BLaER1 (cell line): ENCODE data around the gene FAR2.
A peak's percentile ranks its signal among the peaks of the same experiment; 100 is the strongest.

Experiments used
- H3K27ac ChIP-seq: shearing (Covaris generic); formaldehyde crosslinking; 2 replicates; pipeline ENCODE4 v1.8.1; 2022
- H3K27me3 ChIP-seq: shearing (Covaris generic); formaldehyde crosslinking; 2 replicates; pipeline ENCODE4 v1.8.1; 2022
- H3K36me3 ChIP-seq: shearing (Covaris generic); formaldehyde crosslinking; 2 replicates; pipeline ENCODE4 v1.8.1; 2022
- H3K4me1 ChIP-seq: shearing (Covaris generic); formaldehyde crosslinking; 2 replicates; pipeline ENCODE4 v1.8.1; 2022
- H3K4me2 ChIP-seq: shearing (Covaris generic); formaldehyde crosslinking; 2 replicates; pipeline ENCODE4 v1.8.1; 2022
- H3K4me3 ChIP-seq: shearing (Covaris generic); formaldehyde crosslinking; 2 replicates; pipeline ENCODE4 v1.8.1; 2022
- H3K9ac ChIP-seq: shearing (Covaris generic); formaldehyde crosslinking; 2 replicates; pipeline ENCODE4 v1.8.1; 2022
- H3K9me3 ChIP-seq: shearing (Covaris generic); formaldehyde crosslinking; 2 replicates; pipeline ENCODE4 v1.8.1; 2022
- H4K20me1 ChIP-seq: shearing (Covaris generic); formaldehyde crosslinking; 2 replicates; pipeline ENCODE4 v1.8.1; 2022
- Cebpa-rat ChIP-seq: shearing (Covaris generic); IDR thresholded peaks from 2 replicates; pipeline ENCODE4 v1.8.1; 2022

FAR2 gene

GRCh38 chr12:29200586-29200985, 51.5 kb downstream of the FAR2 start:
- no peaks in the 10 kb centered on the region for H3K4me1 ChIP-seq
- no peak overlapping the region for H3K4me3 ChIP-seq
- no peaks in the 10 kb centered on the region for H3K27me3 ChIP-seq
- peaks cover 9% of the 10 kb centered on the region; the same call in 1 of the 2 replicates for H3K36me3 ChIP-seq
- no peaks in the 10 kb centered on the region for H4K20me1 ChIP-seq
- H3K4me2 ChIP-seq = no peak overlapping the region
- H3K9ac ChIP-seq = no peak overlapping the region
- no peak overlapping the region for H3K27ac ChIP-seq
- TF ChIP-seq Cebpa-rat = no peak
- peaks cover 19% of the 10 kb centered on the region; the same call in 1 of the 2 replicates for H3K9me3 ChIP-seq

- Histone ChIP-seq H3K9me3 (peaks cover 19% of the 10 kb centered on the region; the same call in 1 of the 2 replicates), H3K4me2 (no peak overlapping the region), H3K4me1 (no peaks in the 10 kb centered on the region), H3K9ac (no peak overlapping the region), H3K4me3 (no peak overlapping the region), H4K20me1 (no peaks in the 10 kb centered on the region), H3K36me3 (peaks cover 9% of the 10 kb centered on the region; the same call in 1 of the 2 replicates), H3K27ac (no peak overlapping the region), H3K27me3 (no peaks in the 10 kb centered on the region)
- no peak for TF ChIP-seq Cebpa-rat
These were observed 52.2 kb downstream of the FAR2 start for GRCh38 chr12:29201296-29201695.

- Histone ChIP-seq H3K4me3 (no peak overlapping the region), H3K27me3 (no peaks in the 10 kb centered on the region), H3K27ac (no peak overlapping the region), H3K36me3 (peaks cover 9% of the 10 kb centered on the region; the same call in 1 of the 2 replicates), H3K9me3 (peaks cover 19% of the 10 kb centered on the region; the same call in 1 of the 2 replicates), H3K9ac (no peak overlapping the region), H4K20me1 (no peaks in the 10 kb centered on the region), H3K4me1 (peaks cover 2% of the 10 kb centered on the region; the same call in 1 of the 2 replicates), H3K4me2 (no peak overlapping the region)
- no peak for TF ChIP-seq Cebpa-rat
These were observed 52.7 kb downstream of the FAR2 start for GRCh38 chr12:29201746-29202145.

GRCh38 chr12:29204521-29204920, 55.4 kb downstream of the FAR2 start:
- H3K9me3 ChIP-seq = peaks cover 19% of the 10 kb centered on the region; the same call in 1 of the 2 replicates
- no peaks in the 10 kb centered on the region for H3K27me3 ChIP-seq
- H4K20me1 ChIP-seq = no peaks in the 10 kb centered on the region
- no peak overlapping the region for H3K4me2 ChIP-seq
- TF ChIP-seq Cebpa-rat = no peak
- no peak overlapping the region for H3K27ac ChIP-seq
- H3K36me3 ChIP-seq = peaks cover 9% of the 10 kb centered on the region; the same call in 1 of the 2 replicates
- H3K4me1 ChIP-seq = peaks cover 16% of the 10 kb centered on the region; the same call in 1 of the 2 replicates
- H3K4me3 ChIP-seq = no peak overlapping the region
- no peak overlapping the region for H3K9ac ChIP-seq

GRCh38 chr12:29207120-29207519, 58.0 kb downstream of the FAR2 start:
- no peak for TF ChIP-seq Cebpa-rat
- Histone ChIP-seq H3K27ac (no peak overlapping the region), H3K4me2 (peak overlapping the region; percentile 14; the same call in 1 of the 2 replicates), H4K20me1 (no peaks in the 10 kb centered on the region), H3K4me1 (peaks cover 16% of the 10 kb centered on the region; the same call in 1 of the 2 replicates), H3K36me3 (peaks cover 9% of the 10 kb centered on the region; the same call in 1 of the 2 replicates), H3K9me3 (peaks cover 19% of the 10 kb centered on the region; the same call in 1 of the 2 replicates), H3K9ac (no peak overlapping the region), H3K27me3 (no peaks in the 10 kb centered on the region), H3K4me3 (no peak overlapping the region)

GRCh38 chr12:29208060-29208459, 59.0 kb downstream of the FAR2 start:
- no peak for TF ChIP-seq Cebpa-rat
- Histone ChIP-seq H3K36me3 (0 out of 2 replicates have a peak, but pooled peaks cover 4% of the 10 kb centered on the region), H3K27ac (no peak overlapping the region), H3K27me3 (no peaks in the 10 kb centered on the region), H4K20me1 (no peaks in the 10 kb centered on the region), H3K4me2 (no peak overlapping the region), H3K9me3 (peaks cover 13% of the 10 kb centered on the region; the same call in 1 of the 2 replicates), H3K4me3 (no peak overlapping the region), H3K9ac (no peak overlapping the region), H3K4me1 (peaks cover 16% of the 10 kb centered on the region; the same call in 1 of the 2 replicates)

GRCh38 chr12:29208936-29209701, 60.0 kb downstream of the FAR2 start:
- Histone ChIP-seq H3K4me1 (peaks cover 16% of the 10 kb centered on the region; the same call in 1 of the 2 replicates), H4K20me1 (no peaks in the 10 kb centered on the region), H3K9ac (no peak overlapping the region), H3K4me3 (no peak overlapping the region), H3K27me3 (no peaks in the 10 kb centered on the region), H3K36me3 (0 out of 2 replicates have a peak, but pooled peaks cover 4% of the 10 kb centered on the region), H3K9me3 (peaks cover 5% of the 10 kb centered on the region; the same call in 1 of the 2 replicates), H3K27ac (no peak overlapping the region), H3K4me2 (no peak overlapping the region)
- TF ChIP-seq Cebpa-rat = no peak

- no peak for TF ChIP-seq Cebpa-rat
- H3K4me3 ChIP-seq = no peak overlapping the region
- H3K9ac ChIP-seq = no peak overlapping the region
- H3K4me2 ChIP-seq = no peak overlapping the region
- H3K4me1 ChIP-seq = peaks cover 27% of the 10 kb centered on the region
- H3K27ac ChIP-seq = no peak overlapping the region
- no peaks in the 10 kb centered on the region for H3K36me3 ChIP-seq
- H4K20me1 ChIP-seq = no peaks in the 10 kb centered on the region
- no peaks in the 10 kb centered on the region for H3K27me3 ChIP-seq
- no peaks in the 10 kb centered on the region; the same call in 1 of the 2 replicates for H3K9me3 ChIP-seq
These were observed 62.6 kb downstream of the FAR2 start for GRCh38 chr12:29211696-29212095.

- H4K20me1 ChIP-seq = no peaks in the 10 kb centered on the region
- no peak overlapping the region for H3K27ac ChIP-seq
- no peaks in the 10 kb centered on the region for H3K27me3 ChIP-seq
- H3K4me3 ChIP-seq = no peak overlapping the region
- no peak overlapping the region for H3K9ac ChIP-seq
- H3K36me3 ChIP-seq = no peaks in the 10 kb centered on the region
- H3K9me3 ChIP-seq = no peaks in the 10 kb centered on the region; the same call in 1 of the 2 replicates
- H3K4me1 ChIP-seq = peaks cover 30% of the 10 kb centered on the region
- no peak overlapping the region for H3K4me2 ChIP-seq
- no peak for TF ChIP-seq Cebpa-rat
These were observed 63.8 kb downstream of the FAR2 start for GRCh38 chr12:29212682-29213403.
